Liver (tissue), 3 donors: ENCODE data around the gene IL3.

Experiments
- ATF3 ChIP-seq: IDR thresholded peaks from 2 replicates; pipeline ENCODE4 v1.6.1; 2016; ENCODE audit warnings: antibody characterized with exemption
- CTCF ChIP-seq: fragments of 150-350 bp; IDR thresholded peaks from 2 replicates; pipeline ENCODE4 v1.5.1; 2017; ENCODE audit warnings: improper control_type of control experiment, low read depth, low read length; ENCODE audit not compliant: missing input control
- FOXA1 ChIP-seq: IDR thresholded peaks from 2 replicates; pipeline ENCODE4 v1.6.1; 2016; ENCODE audit warnings: antibody characterized with exemption
- GABPA ChIP-seq, 2 donors: IDR thresholded peaks in 1 of 2; conservative IDR thresholded peaks in 1 of 2; 2 replicates each; pipeline ENCODE4 v1.6.1; 2016; ENCODE audit warnings: antibody characterized with exemption in 2 of 2, mild to moderate bottlenecking in 1 of 2, moderate library complexity in 1 of 2
- HNF4A ChIP-seq, 2 donors: conservative IDR thresholded peaks; 2 replicates each; pipeline ENCODE4 v1.6.1; 2016; ENCODE audit warnings: antibody characterized with exemption in 2 of 2, mild to moderate bottlenecking in 2 of 2
- HNF4G ChIP-seq: IDR thresholded peaks from 2 replicates; pipeline ENCODE4 v1.6.1; 2016; ENCODE audit warnings: antibody characterized with exemption
- JUND ChIP-seq, 2 donors: IDR thresholded peaks; 2 replicates each; pipeline ENCODE4 v1.6.1; 2016; ENCODE audit warnings: antibody characterized with exemption in 2 of 2
- MAX ChIP-seq: IDR thresholded peaks from 2 replicates; pipeline ENCODE4 v1.6.1; 2016; ENCODE audit warnings: antibody characterized with exemption
- RAD21 ChIP-seq, 2 donors: IDR thresholded peaks; 2 replicates each; pipeline ENCODE4 v1.6.1; 2016; ENCODE audit warnings: antibody characterized with exemption in 2 of 2, mild to moderate bottlenecking in 2 of 2
- REST ChIP-seq: IDR thresholded peaks from 2 replicates; pipeline ENCODE4 v1.6.1; 2016; ENCODE audit warnings: antibody characterized with exemption, mild to moderate bottlenecking
- SP1 ChIP-seq: IDR thresholded peaks from 2 replicates; pipeline ENCODE4 v1.6.1; 2018; ENCODE audit warnings: antibody characterized with exemption, mild to moderate bottlenecking
- TAF1 ChIP-seq: conservative IDR thresholded peaks from 2 replicates; pipeline ENCODE4 v1.6.1; 2016; ENCODE audit warnings: antibody characterized with exemption, mild to moderate bottlenecking
- YY1 ChIP-seq: IDR thresholded peaks from 2 replicates; pipeline ENCODE4 v1.6.1; 2016; ENCODE audit warnings: antibody characterized with exemption, mild to moderate bottlenecking
- donor health status: healthy.
- donor health status: healthy.

GRCh38 chr5:132105688-132106087 is 45.2 kb downstream of the IL3 start:
- TF ChIP-seq CTCF (no peak), MAX (no peak), YY1 (no peak), SP1 (no peak), TAF1 (no peak), GABPA (IDR thresholded peaks at IDR 0.05 in 1 of 2, conservative IDR thresholded peaks at IDR 0.05 in 1 of 2) (no peak), ATF3 (no peak), JUND (IDR thresholded peaks at IDR 0.05) (no peak), HNF4A (conservative IDR thresholded peaks at IDR 0.05) (no peak), FOXA1 (no peak), HNF4G (no peak), RAD21 (IDR thresholded peaks at IDR 0.05) (no peak), REST (no peak)
